Smooth muscle cell (in vitro differentiated cells): ENCODE measurements around the gene PTPN6. TPM values are rescaled to one million over a fixed set of nuclear protein-coding genes. Genes with fewer than 3 reads are reported as not detected.

Experiments used
- DNase-seq: peaks from one replicate; lab custom pipeline; 2025; ENCODE audit not compliant: unreplicated experiment; lab: John Stamatoyannopoulos, UW
- H2AFZ ChIP-seq: fragments of 200-600 bp; sonication (generic); 2 replicates; pipeline ENCODE4 v1.6.0; 2016; ENCODE audit warnings: antibody characterized with exemption, low read depth, mild to moderate bottlenecking
- H3F3A ChIP-seq: fragments of 200-600 bp; sonication (generic); 2 replicates; pipeline ENCODE4 v1.6.0; 2017; ENCODE audit warnings: antibody characterized with exemption, low read depth
- H3K27ac ChIP-seq: fragments of 200-600 bp; sonication (generic); 2 replicates; pipeline ENCODE4 v1.5.1; 2016; ENCODE audit warnings: low read depth, mild to moderate bottlenecking
- H3K27me3 ChIP-seq: fragments of 200-600 bp; sonication (generic); 2 replicates; pipeline ENCODE4 v1.6.1; 2016; ENCODE audit warnings: low read depth, mild to moderate bottlenecking
- H3K36me3 ChIP-seq: fragments of 200-600 bp; sonication (generic); 2 replicates; pipeline ENCODE4 v1.5.1; 2016; ENCODE audit warnings: low read depth
- H3K4me1 ChIP-seq: fragments of 200-600 bp; sonication (generic); 2 replicates; pipeline ENCODE4 v1.5.1; 2016; ENCODE audit warnings: low read depth
- H3K4me2 ChIP-seq: fragments of 200-600 bp; sonication (generic); 2 replicates; pipeline ENCODE4 v1.6.0; 2016; ENCODE audit warnings: mild to moderate bottlenecking
- H3K4me3 ChIP-seq: fragments of 200-600 bp; sonication (generic); 2 replicates; pipeline ENCODE4 v1.5.1; 2016; ENCODE audit warnings: mild to moderate bottlenecking
- H3K79me2 ChIP-seq: fragments of 200-600 bp; sonication (generic); 2 replicates; pipeline ENCODE4 v1.6.0; 2016; ENCODE audit warnings: low read depth, mild to moderate bottlenecking
- H3K9ac ChIP-seq: fragments of 200-600 bp; sonication (generic); 2 replicates; pipeline ENCODE4 v1.6.0; 2016; ENCODE audit warnings: low read depth
- H3K9me3 ChIP-seq: fragments of 200-600 bp; sonication (generic); replicated peaks from 2 replicates; pipeline ENCODE4 v1.5.1; 2016; ENCODE audit warnings: low read depth
- H4K20me1 ChIP-seq: fragments of 200-600 bp; sonication (generic); 2 replicates; pipeline ENCODE4 v1.6.0; 2016; ENCODE audit warnings: low read depth
- CTCF ChIP-seq: fragments of 200-600 bp; sonication (generic); IDR thresholded peaks from 2 replicates; pipeline ENCODE4 v1.5.1; 2017; ENCODE audit warnings: borderline replicate concordance, mild to moderate bottlenecking, antibody characterized with exemption; ENCODE audit not compliant: insufficient read depth, poor library complexity, severe bottlenecking
- WGBS: methylation state at CpG from one replicate; pipeline ENCODE4 v1.1.7; 2016; ENCODE audit warnings: low lambda C conversion rate; 5-methylcytosine and 5-hydroxymethylcytosine counted together
- polyA plus RNA-seq: library from polyadenylated mRNA; unstranded; fragments of >200 nt; fragmentation: Nextera tagmentation; extraction: Ambion mirVana; gene quantifications from 2 replicates; pipeline ENCODE4 v1.2.1, GENCODE V29; 2016
- total RNA-seq: library from RNA; depleted of rRNA; stranded (reverse); fragments of >200 nt; gene quantifications from 2 replicates; pipeline ENCODE4 v1.2.3, GENCODE V29; 2014

The PTPN6 gene
- total and polyA plus RNA-seq, 2 experiments from 2014 or later, result 2.8 to 4.3 TPM

GRCh38 chr12:6998715-6999451, 47.7 kb downstream of the PTPN6 start:
- no peak overlapping the region for H3K27ac ChIP-seq
- no peak overlapping the region for H3K9ac ChIP-seq
- TF ChIP-seq CTCF, result no peak
- no peak overlapping the region for H2AFZ ChIP-seq
- no peak for DNase-seq
- H3F3A ChIP-seq, result no peaks in the 10 kb centered on the region
- H3K79me2 ChIP-seq, result no peaks in the 10 kb centered on the region
- peaks cover 7% of the 10 kb centered on the region for H3K36me3 ChIP-seq
- peaks cover 10% of the 10 kb centered on the region for H4K20me1 ChIP-seq
- no peak overlapping the region for H3K4me2 ChIP-seq
- H3K9me3 ChIP-seq, result no peaks in the 10 kb centered on the region
- H3K4me1 ChIP-seq, result peaks cover 8% of the 10 kb centered on the region
- H3K4me3 ChIP-seq, result no peak overlapping the region
- no peaks in the 10 kb centered on the region for H3K27me3 ChIP-seq

GRCh38 chr12:7001921-7002591, 50.9 kb downstream of the PTPN6 start:
- no peak for TF ChIP-seq CTCF
- no peak overlapping the region for H3K9ac ChIP-seq
- WGBS, result 93% methylated on average over 7 of the region's 7 CpGs

GRCh38 chr12:7004287-7004803, 53.2 kb downstream of the PTPN6 start:
- H3K4me3 ChIP-seq, result no peak overlapping the region
- H4K20me1 ChIP-seq, result peaks cover 6% of the 10 kb centered on the region
- no peak overlapping the region for H3K27ac ChIP-seq
- no peak for TF ChIP-seq CTCF
- DNase-seq, result no peak
- H3K79me2 ChIP-seq, result no peaks in the 10 kb centered on the region
- H3K9me3 ChIP-seq, result no peaks in the 10 kb centered on the region
- H3K27me3 ChIP-seq, result no peaks in the 10 kb centered on the region
- no peak overlapping the region for H2AFZ ChIP-seq
- no peak overlapping the region for H3K9ac ChIP-seq
- H3K4me2 ChIP-seq, result no peak overlapping the region
- 97% methylated on average over 2 of the region's 2 CpGs for WGBS
- H3K4me1 ChIP-seq, result no peaks in the 10 kb centered on the region
- no peaks in the 10 kb centered on the region for H3K36me3 ChIP-seq
- no peaks in the 10 kb centered on the region for H3F3A ChIP-seq

More at GRCh38 chr12:7001921-7002591, 50.9 kb downstream of the PTPN6 start:
- peaks cover 7% of the 10 kb centered on the region for H4K20me1 ChIP-seq
- H3K27me3 ChIP-seq, result no peaks in the 10 kb centered on the region
- no peak overlapping the region for H3K27ac ChIP-seq
- no peak overlapping the region for H3K4me3 ChIP-seq
- H3K36me3 ChIP-seq, result peaks cover 7% of the 10 kb centered on the region
- H2AFZ ChIP-seq, result no peak overlapping the region
- no peak for DNase-seq
- H3F3A ChIP-seq, result no peaks in the 10 kb centered on the region
- H3K79me2 ChIP-seq, result no peaks in the 10 kb centered on the region
- no peaks in the 10 kb centered on the region for H3K9me3 ChIP-seq
- H3K4me2 ChIP-seq, result no peak overlapping the region
- no peaks in the 10 kb centered on the region for H3K4me1 ChIP-seq
